GM12878 (cell line): ENCODE data around the gene SPINK4. TPM values are rescaled to one million over a fixed set of nuclear protein-coding genes. Genes with fewer than 3 reads are reported as not detected.

Source experiments
- BHLHE40 ChIP-seq, 2 experiments: fragments of 450-650 bp in 1 of 2; IDR thresholded peaks; 2 replicates each; pipeline ENCODE4 v1.6.1; 2011 to 2017; ENCODE audit warnings: low read depth in 2 of 2, borderline replicate concordance in 1 of 2, improper control_type of control experiment in 1 of 2, low read length in 1 of 2, mild to moderate bottlenecking in 1 of 2
- CEBPZ ChIP-seq: fragments of 150-350 bp; IDR thresholded peaks from 2 replicates; pipeline ENCODE4 v1.6.1; 2016; ENCODE audit warnings: low read depth, low read length
- HDGF ChIP-seq: fragments of 450-650 bp; IDR thresholded peaks from 2 replicates; pipeline ENCODE4 v1.6.1; 2016; ENCODE audit warnings: antibody characterized with exemption
- LARP7 ChIP-seq: fragments of 450-650 bp; IDR thresholded peaks from 2 replicates; pipeline ENCODE4 v1.6.1; 2017; ENCODE audit warnings: mild to moderate bottlenecking
- POLR2A ChIP-seq: IDR thresholded peaks from 2 replicates; pipeline ENCODE4 v1.6.1; 2011; ENCODE audit warnings: low read depth, mild to moderate bottlenecking, low read length
- STAT3 ChIP-seq: IDR thresholded peaks from 2 replicates; pipeline ENCODE4 v1.6.1; 2011; ENCODE audit warnings: low read depth, low read length, improper control_type of control experiment
- TCF3 ChIP-seq: IDR thresholded peaks from 2 replicates; pipeline ENCODE4 v1.6.1; 2012; ENCODE audit warnings: low read depth, mild to moderate bottlenecking, low read length, borderline replicate concordance; ENCODE audit not compliant: insufficient read depth
- polyA plus RNA-seq, 11 experiments: library from polyadenylated mRNA; depleted of rRNA in 4 of 11; unstranded in 6 of 11; stranded (reverse) in 5 of 11; fragments of >200 nt; fragmentation: Nextera tagmentation in 4 of 11; fragmentation: Illumina TruSeq in 1 of 11; extraction: Ambion mirVana in 4 of 11; extraction: Trizol in 1 of 11; gene quantifications; 1 replicate in 1 of 11; 2 replicates in 10 of 11; pipeline versions ENCODE4 v1.2.1 to v1.2.3, GENCODE V29; 2011 to 2016; ENCODE audit warnings: inconsistent platforms in 2 of 11, missing spikeins in 2 of 11, low read depth in 1 of 11
- total RNA-seq, 4 experiments: library from RNA; depleted of rRNA in 3 of 4; stranded (reverse); fragments of >200 nt in 3 of 4; fragmentation: Illumina TruSeq in 1 of 4; extraction: Trizol in 1 of 4; gene quantifications; 2 replicates each; pipeline versions ENCODE4 v1.2.1 to v1.2.3, GENCODE V29; 2013 to 2021
- TF ChIP-seq, protein P1 (sequence below): fragments of 450-650 bp; IDR thresholded peaks from 2 replicates; pipeline ENCODE4 v1.6.1; 2017; ENCODE audit warnings: mild to moderate bottlenecking, moderate library complexity
- TF ChIP-seq, protein P2 (sequence below): IDR thresholded peaks from 2 replicates; pipeline ENCODE4 v1.6.1; 2012; ENCODE audit warnings: low read length, inconsistent platforms
- TF ChIP-seq, protein P3 (sequence below): IDR thresholded peaks from 2 replicates; pipeline ENCODE4 v1.6.1; 2012; ENCODE audit warnings: low read depth, low read length, improper control_type of control experiment

The SPINK4 gene
- total and polyA plus RNA-seq, 10 of the 15 experiments (the other 5 are each of a cell fraction or from before 2014, with no cell fraction given) = not detected

- TF ChIP-seq, protein P1, sequence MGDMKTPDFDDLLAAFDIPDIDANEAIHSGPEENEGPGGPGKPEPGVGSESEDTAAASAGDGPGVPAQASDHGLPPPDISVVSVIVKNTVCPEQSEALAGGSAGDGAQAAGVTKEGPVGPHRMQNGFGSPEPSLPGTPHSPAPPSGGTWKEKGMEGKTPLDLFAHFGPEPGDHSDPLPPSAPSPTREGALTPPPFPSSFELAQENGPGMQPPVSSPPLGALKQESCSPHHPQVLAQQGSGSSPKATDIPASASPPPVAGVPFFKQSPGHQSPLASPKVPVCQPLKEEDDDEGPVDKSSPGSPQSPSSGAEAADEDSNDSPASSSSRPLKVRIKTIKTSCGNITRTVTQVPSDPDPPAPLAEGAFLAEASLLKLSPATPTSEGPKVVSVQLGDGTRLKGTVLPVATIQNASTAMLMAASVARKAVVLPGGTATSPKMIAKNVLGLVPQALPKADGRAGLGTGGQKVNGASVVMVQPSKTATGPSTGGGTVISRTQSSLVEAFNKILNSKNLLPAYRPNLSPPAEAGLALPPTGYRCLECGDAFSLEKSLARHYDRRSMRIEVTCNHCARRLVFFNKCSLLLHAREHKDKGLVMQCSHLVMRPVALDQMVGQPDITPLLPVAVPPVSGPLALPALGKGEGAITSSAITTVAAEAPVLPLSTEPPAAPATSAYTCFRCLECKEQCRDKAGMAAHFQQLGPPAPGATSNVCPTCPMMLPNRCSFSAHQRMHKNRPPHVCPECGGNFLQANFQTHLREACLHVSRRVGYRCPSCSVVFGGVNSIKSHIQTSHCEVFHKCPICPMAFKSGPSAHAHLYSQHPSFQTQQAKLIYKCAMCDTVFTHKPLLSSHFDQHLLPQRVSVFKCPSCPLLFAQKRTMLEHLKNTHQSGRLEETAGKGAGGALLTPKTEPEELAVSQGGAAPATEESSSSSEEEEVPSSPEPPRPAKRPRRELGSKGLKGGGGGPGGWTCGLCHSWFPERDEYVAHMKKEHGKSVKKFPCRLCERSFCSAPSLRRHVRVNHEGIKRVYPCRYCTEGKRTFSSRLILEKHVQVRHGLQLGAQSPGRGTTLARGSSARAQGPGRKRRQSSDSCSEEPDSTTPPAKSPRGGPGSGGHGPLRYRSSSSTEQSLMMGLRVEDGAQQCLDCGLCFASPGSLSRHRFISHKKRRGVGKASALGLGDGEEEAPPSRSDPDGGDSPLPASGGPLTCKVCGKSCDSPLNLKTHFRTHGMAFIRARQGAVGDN = no peak
- no peak for TF ChIP-seq LARP7
- no peak for TF ChIP-seq HDGF
- TF ChIP-seq, protein P2, sequence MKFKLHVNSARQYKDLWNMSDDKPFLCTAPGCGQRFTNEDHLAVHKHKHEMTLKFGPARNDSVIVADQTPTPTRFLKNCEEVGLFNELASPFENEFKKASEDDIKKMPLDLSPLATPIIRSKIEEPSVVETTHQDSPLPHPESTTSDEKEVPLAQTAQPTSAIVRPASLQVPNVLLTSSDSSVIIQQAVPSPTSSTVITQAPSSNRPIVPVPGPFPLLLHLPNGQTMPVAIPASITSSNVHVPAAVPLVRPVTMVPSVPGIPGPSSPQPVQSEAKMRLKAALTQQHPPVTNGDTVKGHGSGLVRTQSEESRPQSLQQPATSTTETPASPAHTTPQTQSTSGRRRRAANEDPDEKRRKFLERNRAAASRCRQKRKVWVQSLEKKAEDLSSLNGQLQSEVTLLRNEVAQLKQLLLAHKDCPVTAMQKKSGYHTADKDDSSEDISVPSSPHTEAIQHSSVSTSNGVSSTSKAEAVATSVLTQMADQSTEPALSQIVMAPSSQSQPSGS = no peak
- TF ChIP-seq STAT3 = no peak
- TF ChIP-seq, protein P3, sequence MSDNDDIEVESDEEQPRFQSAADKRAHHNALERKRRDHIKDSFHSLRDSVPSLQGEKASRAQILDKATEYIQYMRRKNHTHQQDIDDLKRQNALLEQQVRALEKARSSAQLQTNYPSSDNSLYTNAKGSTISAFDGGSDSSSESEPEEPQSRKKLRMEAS = no peak
- no peak for TF ChIP-seq TCF3
- no peak for TF ChIP-seq BHLHE40 (IDR thresholded peaks at IDR 0.05; ENCODE audit: borderline replicate concordance in 1 of 2, low read depth in 2 of 2, low read length in 1 of 2)
- no peak for TF ChIP-seq POLR2A
- no peak for TF ChIP-seq CEBPZ
Observed at GRCh38 chr9:33233626-33234342, 6.2 kb upstream of the SPINK4 start (continued).
